ENCODE results near the gene PHLDB1.

DNA sequence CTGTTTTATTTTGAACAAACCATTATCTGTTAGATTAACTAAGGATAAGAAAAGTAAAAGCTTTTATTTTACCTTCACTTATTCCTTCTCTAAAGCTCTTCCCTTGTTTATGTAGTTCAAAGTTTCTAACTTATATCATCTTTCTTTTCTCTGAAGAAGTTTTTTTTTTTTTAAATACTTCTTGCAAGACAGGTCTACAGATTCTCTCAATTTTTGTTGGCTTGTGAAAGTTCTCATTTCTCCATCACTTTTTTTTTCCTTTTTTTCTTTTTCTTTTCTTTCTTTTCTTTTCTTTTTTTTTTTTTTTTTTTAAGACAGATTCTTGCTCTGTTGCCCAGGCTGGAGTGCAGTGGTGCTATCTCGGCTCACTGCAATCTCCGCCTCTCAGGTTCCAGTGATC is 76.8 kb downstream of the PHLDB1 start:
- TF ChIP-seq POLR2AphosphoS5 (IDR thresholded peaks at IDR 0.05), result no peak
- TF ChIP-seq, protein P1, sequence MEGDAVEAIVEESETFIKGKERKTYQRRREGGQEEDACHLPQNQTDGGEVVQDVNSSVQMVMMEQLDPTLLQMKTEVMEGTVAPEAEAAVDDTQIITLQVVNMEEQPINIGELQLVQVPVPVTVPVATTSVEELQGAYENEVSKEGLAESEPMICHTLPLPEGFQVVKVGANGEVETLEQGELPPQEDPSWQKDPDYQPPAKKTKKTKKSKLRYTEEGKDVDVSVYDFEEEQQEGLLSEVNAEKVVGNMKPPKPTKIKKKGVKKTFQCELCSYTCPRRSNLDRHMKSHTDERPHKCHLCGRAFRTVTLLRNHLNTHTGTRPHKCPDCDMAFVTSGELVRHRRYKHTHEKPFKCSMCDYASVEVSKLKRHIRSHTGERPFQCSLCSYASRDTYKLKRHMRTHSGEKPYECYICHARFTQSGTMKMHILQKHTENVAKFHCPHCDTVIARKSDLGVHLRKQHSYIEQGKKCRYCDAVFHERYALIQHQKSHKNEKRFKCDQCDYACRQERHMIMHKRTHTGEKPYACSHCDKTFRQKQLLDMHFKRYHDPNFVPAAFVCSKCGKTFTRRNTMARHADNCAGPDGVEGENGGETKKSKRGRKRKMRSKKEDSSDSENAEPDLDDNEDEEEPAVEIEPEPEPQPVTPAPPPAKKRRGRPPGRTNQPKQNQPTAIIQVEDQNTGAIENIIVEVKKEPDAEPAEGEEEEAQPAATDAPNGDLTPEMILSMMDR (IDR thresholded peaks at IDR 0.05), result no peak

All from transverse colon (tissue), 4 donors.